HepG2 (cell line): ENCODE data around the gene CHRNA5. TPM values are rescaled to one million over a fixed set of nuclear protein-coding genes. Genes with fewer than 3 reads are reported as not detected.

Experiments
- ATAC-seq: fragments of 200-7000 bp; cut with Tn5 transposase; 3 replicates; pipeline ENCODE4 v1.9.1; 2020; ENCODE audit warnings: mild to moderate bottlenecking, moderate library complexity
- BruUV-seq: library from RNA; stranded (reverse); fragments of 400-500 nt; replicated peaks from 2 replicates; lab custom pipeline; 2021; lab: Mats Ljungman, UMichigan
- CTCF ChIA-PET: fragments of 300-600 bp; formaldehyde crosslinking; extraction: SDS; loops from one replicate; lab custom pipeline; 2021; ENCODE audit warnings: low total read pairs, inconsistent platforms, low intra/inter-chr PET ratio; lab: Yijun Ruan, JAX
- POLR2A ChIA-PET: fragments of 350-600 bp; sonication (Branson Sonifier 250); formaldehyde crosslinking; loops from one replicate; lab custom pipeline; 2020; ENCODE audit warnings: antibody characterized with exemption, inconsistent platforms; lab: Yijun Ruan, JAX
- DNase-seq: peaks from one replicate; pipeline ENCODE4 v3.0.0-alpha.2; 2015; ENCODE audit warnings: low spot score
- FAIRE-seq: peaks from 3 replicates; lab custom pipeline; 2011; peaks lifted over from hg19 to GRCh38; lab: Jason Lieb, UNC
- H2AFZ ChIP-seq: one replicate; pipeline ENCODE4 v1.6.1; 2011; ENCODE audit warnings: low read length, inconsistent platforms
- H3K27ac ChIP-seq: fragments of 300-600 bp; 3 replicates; pipeline ENCODE4 v1.8.0; 2011; ENCODE audit warnings: mixed run types, mild to moderate bottlenecking, mixed read lengths, low read length, inconsistent platforms; ENCODE audit not compliant: insufficient read depth; ENCODE audit errors: extremely low read length
- H3K27me3 ChIP-seq, 2 experiments: fragments of 200-600 bp in 1 of 2; 2 replicates in 1 of 2; 3 replicates in 1 of 2; pipeline versions ENCODE4 v1.6.0 to v1.8.0; 2011; ENCODE audit warnings: low read length in 2 of 2, mild to moderate bottlenecking in 2 of 2, moderate library complexity in 2 of 2, inconsistent platforms in 1 of 2; ENCODE audit not compliant: insufficient read depth in 2 of 2, control insufficient read depth in 1 of 2
- H3K36me3 ChIP-seq, 2 experiments: fragments of 200-600 bp in 1 of 2; replicated peaks in 1 of 2; 2 replicates in 1 of 2; 3 replicates in 1 of 2; pipeline versions ENCODE4 v1.5.1 to v1.8.0; 2011; ENCODE audit warnings: low read length in 2 of 2, inconsistent platforms in 1 of 2; ENCODE audit not compliant: insufficient read depth in 2 of 2, control insufficient read depth in 1 of 2
- H3K4me1 ChIP-seq: 2 replicates; pipeline ENCODE4 v1.5.1; 2012; ENCODE audit warnings: low read length, inconsistent platforms; ENCODE audit not compliant: insufficient read depth
- H3K4me2 ChIP-seq: 2 replicates; pipeline ENCODE4 v1.6.0; 2011; ENCODE audit warnings: low read depth, low read length, inconsistent platforms
- H3K4me3 ChIP-seq, 3 experiments: fragments of 200-600 bp in 1 of 3; sonication (generic), shearing (Covaris generic) in 1 of 3; replicated peaks in 1 of 3; 2 replicates each; pipeline ENCODE4 v1.5.1; 2011 to 2016; ENCODE audit warnings: low read length in 3 of 3, inconsistent platforms in 2 of 3, low read depth in 2 of 3, mild to moderate bottlenecking in 2 of 3, control low read depth in 1 of 3, mixed read lengths in 1 of 3; ENCODE audit not compliant: insufficient read depth in 1 of 3
- H3K79me2 ChIP-seq: one replicate; pipeline ENCODE4 v1.6.1; 2011; ENCODE audit warnings: low read length, inconsistent platforms; ENCODE audit not compliant: insufficient read depth
- H3K9ac ChIP-seq: 2 replicates; pipeline ENCODE4 v1.6.0; 2011; ENCODE audit warnings: mild to moderate bottlenecking, low read depth, low read length, inconsistent platforms; ENCODE audit not compliant: insufficient read depth
- H3K9me3 ChIP-seq: 2 replicates; pipeline ENCODE4 v1.5.1; 2012; ENCODE audit warnings: mild to moderate bottlenecking, low read length
- H4K20me1 ChIP-seq: 2 replicates; pipeline ENCODE4 v1.6.0; 2011; ENCODE audit warnings: inconsistent platforms, mild to moderate bottlenecking, low read length, moderate library complexity; ENCODE audit not compliant: insufficient read depth
- CEBPB ChIP-seq: IDR thresholded peaks from 2 replicates; pipeline ENCODE4 v1.6.1; 2011; ENCODE audit warnings: low read depth, low read length, improper control_type of control experiment, borderline replicate concordance
- HNRNPUL1 ChIP-seq: fragments of 200-400 bp; formaldehyde crosslinking; IDR thresholded peaks from 2 replicates; pipeline ENCODE4 v1.6.1; 2017; ENCODE audit warnings: low read depth, mild to moderate bottlenecking, low read length, moderate library complexity
- MEIS1 ChIP-seq: sonication (generic); formaldehyde crosslinking; IDR thresholded peaks from 2 replicates; pipeline ENCODE4 v1.9.0; 2021; ENCODE audit warnings: mild to moderate bottlenecking, missing genetic modification reagents, moderate library complexity, borderline replicate concordance
- NFRKB ChIP-seq: fragments of 450-650 bp; IDR thresholded peaks from 2 replicates; pipeline ENCODE4 v1.6.1; 2017
- RORA ChIP-seq: sonication (generic); formaldehyde crosslinking; IDR thresholded peaks from 2 replicates; pipeline ENCODE4 v1.5.0; 2020; ENCODE audit warnings: mild to moderate bottlenecking, missing genetic modification reagents, moderate library complexity
- RXRA ChIP-seq: sonication (generic); formaldehyde crosslinking; IDR thresholded peaks from 2 replicates; pipeline ENCODE4 v1.5.1; 2020; ENCODE audit warnings: missing genetic modification reagents
- SMAD1 ChIP-seq: sonication (generic); formaldehyde crosslinking; IDR thresholded peaks from 2 replicates; pipeline ENCODE4 v1.4.0; 2020; ENCODE audit warnings: missing genetic modification reagents, low read depth, mild to moderate bottlenecking, borderline replicate concordance
- ZC3H4 ChIP-seq: sonication (generic); formaldehyde crosslinking; IDR thresholded peaks from 2 replicates; pipeline ENCODE4 v1.4.0; 2020; ENCODE audit warnings: missing genetic modification reagents, borderline replicate concordance
- ZFP62 ChIP-seq: sonication (generic); formaldehyde crosslinking; IDR thresholded peaks from 2 replicates; pipeline ENCODE4 v1.4.0; 2020; ENCODE audit warnings: missing genetic modification reagents
- ZNF383 ChIP-seq: sonication (generic); formaldehyde crosslinking; IDR thresholded peaks from 2 replicates; pipeline ENCODE4 v1.4.0; 2020; ENCODE audit warnings: missing genetic modification reagents, mild to moderate bottlenecking, borderline replicate concordance
- ZNF44 ChIP-seq: sonication (generic); formaldehyde crosslinking; IDR thresholded peaks from 2 replicates; pipeline ENCODE4 v1.5.1; 2020; ENCODE audit warnings: mild to moderate bottlenecking, missing genetic modification reagents
- ZNF607 ChIP-seq: sonication (generic); formaldehyde crosslinking; IDR thresholded peaks from 2 replicates; pipeline ENCODE4 v1.5.1; 2020; ENCODE audit warnings: missing genetic modification reagents, mild to moderate bottlenecking, borderline replicate concordance
- ZNF766 ChIP-seq: sonication (generic); formaldehyde crosslinking; IDR thresholded peaks from 2 replicates; pipeline ENCODE4 v1.5.0; 2020; ENCODE audit warnings: missing genetic modification reagents, borderline replicate concordance
- ZNF775 ChIP-seq: sonication (generic); formaldehyde crosslinking; IDR thresholded peaks from 2 replicates; pipeline ENCODE4 v1.4.0; 2020; ENCODE audit warnings: missing genetic modification reagents, mild to moderate bottlenecking, moderate library complexity, borderline replicate concordance
- WGBS: methylation state at CpG from one replicate; pipeline ENCODE4 v1.1.6; 2017; ENCODE audit warnings: low lambda C conversion rate; 5-methylcytosine and 5-hydroxymethylcytosine counted together
- in situ Hi-C: cut with HindIII; loops from 2 replicates; pipeline ENCODE4 v1.10.0; 2017; ENCODE audit warnings: low pct_unique_long_range_greater_than_20kb; ENCODE audit not compliant: extremely low pct_ligation_motif_present
- intact Hi-C: fragments of 100-400 bp; cut with micrococcal nuclease; formaldehyde crosslinking; loops from one replicate; pipeline ENCODE4 v1.10.0; 2022; ENCODE audit not compliant: unreplicated experiment
- polyA plus RNA-seq, 8 experiments: library from polyadenylated mRNA; depleted of rRNA in 3 of 8; stranded (reverse) in 7 of 8; unstranded in 1 of 8; fragments of >200 nt; fragmentation: Illumina TruSeq in 4 of 8; extraction: Trizol in 4 of 8; gene quantifications; 2 replicates each; pipeline versions ENCODE4 v1.2.1 to v1.2.3, GENCODE V29; 2011 to 2016; ENCODE audit warnings: low read depth in 4 of 8, missing spikeins in 1 of 8, mixed read lengths in 1 of 8; ENCODE audit not compliant: insufficient read depth in 1 of 8
- total RNA-seq, 5 experiments: library from RNA; depleted of rRNA; stranded (reverse); fragments of >200 nt; fragmentation: Illumina TruSeq; extraction: Trizol; gene quantifications; 2 replicates each; pipeline ENCODE4 v1.2.3, GENCODE V29; 2016; ENCODE audit warnings: low read depth in 1 of 5
- TF ChIP-seq, protein P1 (sequence below): sonication (generic); formaldehyde crosslinking; IDR thresholded peaks from 2 replicates; pipeline ENCODE4 v1.5.0; 2020; ENCODE audit warnings: missing genetic modification reagents, mild to moderate bottlenecking, borderline replicate concordance

CHRNA5 gene
- total and polyA plus RNA-seq, 2 of the 13 experiments (the other 11 are each of a cell fraction or from before 2014, with no cell fraction given), result 3.7 to 10.5 TPM

DNA sequence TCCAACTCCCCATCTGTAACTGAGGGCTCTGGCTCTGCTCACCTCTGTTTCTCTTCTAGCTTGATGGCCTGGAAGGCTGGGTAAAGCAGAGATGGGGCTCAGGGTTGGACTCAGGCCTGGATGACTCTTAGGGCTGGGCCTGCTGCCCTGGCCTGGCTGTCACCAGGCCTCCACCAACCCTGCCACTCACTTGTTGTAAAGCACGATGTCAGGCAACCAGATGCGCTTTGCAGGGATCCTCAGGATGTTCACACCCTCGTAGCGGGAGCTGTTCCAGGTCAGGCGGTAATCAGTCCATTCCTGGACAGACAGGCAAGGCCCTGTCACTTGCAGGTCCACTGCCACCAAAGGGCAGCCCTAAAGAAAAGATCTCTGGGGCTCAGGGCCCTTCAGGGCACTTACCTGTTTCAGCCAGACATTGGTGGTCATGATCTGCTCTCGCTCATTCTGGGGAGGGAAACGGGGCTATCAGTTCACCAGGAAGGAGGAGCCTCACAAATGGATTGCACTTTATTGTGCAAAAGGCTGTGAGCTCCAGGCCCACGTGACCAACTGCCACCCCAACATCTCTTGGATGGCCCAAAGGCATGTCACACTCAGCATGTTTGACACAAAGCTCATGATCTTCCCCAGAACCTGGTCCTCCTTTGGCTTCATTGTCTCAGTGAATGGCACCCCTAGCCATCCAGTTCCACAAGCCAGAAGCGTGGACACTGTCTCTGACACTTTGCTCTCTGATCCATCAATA is 65.7 kb downstream of the CHRNA5 start:
- no TSS peak for BruUV-seq
- WGBS, result 16% methylated on average over 4 of the region's 9 CpGs
- intact Hi-C loops, result no loop called here
- no peak overlapping the region for H3K9ac ChIP-seq
- no peak overlapping the region for H2AFZ ChIP-seq
- H3K79me2 ChIP-seq, result no peaks in the 10 kb centered on the region
- DNase-seq (no peak), ATAC-seq (no peak)
- peaks cover 6 to 46% of the 10 kb centered on the region in 2 experiments for H3K27me3 ChIP-seq
- no peak for TF ChIP-seq ZNF775 (CRISPR knock-in tag)
- TF ChIP-seq CEBPB, result no peak
- TF ChIP-seq ZNF383, result no peak
- TF ChIP-seq RXRA, result no peak
- TF ChIP-seq RORA, result no peak
- TF ChIP-seq ZNF607 (CRISPR knock-in tag), result no peak
- no peak for TF ChIP-seq MEIS1 (CRISPR knock-in tag)
- TF ChIP-seq, all 625 proteins: peak for 0
- Histone ChIP-seq H3K4me3 (no peak overlapping the region), H3K9me3 (no peaks in the 10 kb centered on the region), H3K36me3 (no peaks in the 10 kb centered on the region), H3K27ac (no peak overlapping the region), H4K20me1 (no peaks in the 10 kb centered on the region), H3K4me2 (no peak overlapping the region), H3K4me1 (no peaks in the 10 kb centered on the region)
- in situ Hi-C loops, result no loop called here
- ChIA-PET POLR2A (no interaction called here), CTCF (no interaction called here)
- no peak for FAIRE-seq

DNA sequence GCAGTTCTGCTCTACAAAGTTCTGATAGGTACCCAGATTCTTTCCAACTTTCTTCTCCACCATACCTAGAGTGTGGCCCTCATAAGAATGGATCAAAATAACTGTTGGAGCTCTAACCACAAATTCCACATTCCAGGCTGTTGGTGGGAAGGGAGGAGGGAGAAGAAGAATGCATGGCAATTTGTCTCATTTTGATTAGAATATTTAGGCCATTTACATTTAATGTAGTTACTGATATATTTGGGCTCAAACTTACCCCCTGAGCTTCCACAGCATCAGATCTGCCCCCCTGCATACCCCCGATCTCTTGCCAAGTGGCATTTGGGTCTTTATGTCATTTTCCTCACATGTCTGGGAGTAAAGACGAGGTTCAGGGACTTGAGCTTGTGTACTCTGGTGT is 68.0 kb downstream of the CHRNA5 start:
- Histone ChIP-seq H3K27ac (no peak overlapping the region), H3K27me3 (peaks cover 2 to 26% of the 10 kb centered on the region in 2 experiments), H3K9ac (no peak overlapping the region), H2AFZ (no peak overlapping the region), H4K20me1 (no peaks in the 10 kb centered on the region), H3K4me2 (no peak overlapping the region), H3K4me1 (no peaks in the 10 kb centered on the region), H3K36me3 (no peaks in the 10 kb centered on the region), H3K9me3 (no peaks in the 10 kb centered on the region), H3K4me3 (no peak overlapping the region), H3K79me2 (no peaks in the 10 kb centered on the region)
- no peak for ATAC-seq
- POLR2A ChIA-PET, result no interaction called here
- in situ Hi-C loops (no loop called here), intact Hi-C loops (no loop called here)
- 39% methylated on average over 2 of the region's 2 CpGs for WGBS
- BruUV-seq, result no TSS peak
- CTCF ChIA-PET, result no interaction called here
- FAIRE-seq, result no peak
- no peak for DNase-seq
- TF ChIP-seq, protein P1, sequence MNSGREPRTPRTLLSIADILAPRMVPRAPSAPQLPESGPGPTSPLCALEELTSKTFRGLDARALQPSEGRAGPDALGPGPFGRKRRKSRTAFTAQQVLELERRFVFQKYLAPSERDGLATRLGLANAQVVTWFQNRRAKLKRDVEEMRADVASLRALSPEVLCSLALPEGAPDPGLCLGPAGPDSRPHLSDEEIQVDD (CRISPR knock-in tag), result no peak
- TF ChIP-seq ZC3H4 (CRISPR knock-in tag) (no peak), HNRNPUL1 (no peak), NFRKB (no peak), ZNF44 (no peak), ZNF766 (CRISPR knock-in tag) (no peak), SMAD1 (CRISPR knock-in tag) (no peak), ZFP62 (CRISPR knock-in tag) (no peak)
